HG03558 (cell line): ENCODE results near the gene FARSB.

Source experiments
- ATAC-seq: cut with Tn5 transposase; IDR thresholded peaks from one replicate; pipeline ENCODE4 v1.9.1; 2021; ENCODE audit warnings: moderate number of reproducible peaks; ENCODE audit not compliant: unreplicated experiment; ENCODE audit errors: extremely low read depth

The FARSB gene

GRCh38 chr2:222668494-222669154 is 12.7 kb upstream of the FARSB start:
- no peak for ATAC-seq

DNA sequence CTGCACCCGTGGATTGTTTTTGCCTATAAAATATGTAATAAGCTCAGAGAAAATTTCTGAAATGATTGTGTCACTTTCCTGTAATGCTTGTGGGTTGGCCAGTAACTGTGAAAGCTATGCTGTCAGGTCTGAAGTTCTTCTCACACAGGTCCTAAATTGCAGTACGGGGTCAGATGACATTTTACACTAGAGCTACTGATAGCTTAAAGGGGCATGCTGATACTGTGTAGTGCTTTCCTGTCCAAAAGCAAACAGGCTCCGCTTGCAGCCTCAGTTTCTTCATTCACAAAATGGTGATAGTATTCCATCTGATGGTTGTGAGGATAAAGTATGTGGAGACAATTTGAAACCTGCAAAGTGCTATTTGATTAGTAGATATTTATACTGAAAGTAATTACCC is 7.6 kb upstream of the FARSB start:
- no peak for ATAC-seq

DNA sequence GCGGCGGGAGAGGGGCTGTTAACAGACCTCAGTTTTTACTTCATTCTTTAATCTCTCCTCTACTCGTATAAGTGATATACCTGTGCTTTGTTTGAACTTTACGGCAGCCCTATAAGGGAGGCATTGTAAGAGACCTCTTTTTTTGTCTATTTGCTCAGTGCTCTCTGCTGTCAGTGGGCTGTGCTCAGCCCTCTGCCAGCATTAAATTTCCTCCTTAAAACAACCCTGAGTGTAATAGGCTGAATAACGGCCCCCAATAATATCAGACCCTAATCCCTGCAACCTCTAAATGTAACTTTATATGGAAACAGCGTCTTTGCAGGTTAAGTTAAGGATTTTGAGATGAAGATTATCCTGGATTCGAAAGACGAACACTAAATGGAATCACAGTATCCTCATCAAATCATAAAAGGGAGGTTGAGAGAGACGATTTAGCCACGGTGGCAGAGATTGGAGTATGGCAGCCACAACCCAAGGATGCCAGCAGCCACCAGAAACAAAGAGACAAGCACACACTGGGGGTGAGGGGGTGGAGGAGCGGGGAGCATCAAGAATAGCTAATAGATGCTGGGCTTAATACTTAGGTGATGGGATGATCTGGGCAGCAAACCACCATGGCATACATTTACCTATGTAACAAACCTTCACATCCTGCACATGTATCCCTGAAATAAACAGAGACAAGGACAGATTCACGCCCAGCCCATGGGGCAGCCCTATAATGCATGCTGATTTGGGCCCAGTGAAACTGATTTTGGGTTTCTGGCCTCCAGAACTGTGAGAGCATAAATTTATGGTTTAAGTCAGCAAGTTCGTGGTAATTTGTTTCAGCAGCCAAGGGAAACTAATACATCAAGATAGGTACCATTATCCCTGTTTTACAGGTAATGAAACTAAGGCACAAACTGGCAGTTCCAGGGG is 894 bp upstream of the FARSB start:
- ATAC-seq: peak; percentile 1

DNA sequence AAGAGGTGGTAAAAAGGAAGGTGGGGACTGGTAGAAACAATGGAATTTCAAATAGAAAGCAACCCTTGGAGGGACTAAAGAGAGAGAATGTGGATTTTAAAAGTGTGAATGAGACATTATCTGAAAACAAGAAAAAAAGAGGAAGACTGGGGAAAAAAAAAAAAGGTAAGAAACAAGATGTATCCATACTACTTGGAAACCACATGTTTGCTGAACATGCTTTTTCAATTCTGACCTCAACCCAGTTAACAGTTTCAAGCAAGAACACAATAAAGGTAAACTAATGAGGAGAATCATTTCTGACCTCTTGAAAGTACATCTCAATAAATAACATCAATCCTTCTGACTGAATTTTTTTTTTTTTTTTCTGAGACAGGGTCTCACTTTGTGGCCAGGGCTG is 2.6 kb downstream of the FARSB start:
- no peak for ATAC-seq

- ATAC-seq: no peak
These were observed 3.2 kb downstream of the FARSB start for GRCh38 chr2:222652491-222653255.

DNA sequence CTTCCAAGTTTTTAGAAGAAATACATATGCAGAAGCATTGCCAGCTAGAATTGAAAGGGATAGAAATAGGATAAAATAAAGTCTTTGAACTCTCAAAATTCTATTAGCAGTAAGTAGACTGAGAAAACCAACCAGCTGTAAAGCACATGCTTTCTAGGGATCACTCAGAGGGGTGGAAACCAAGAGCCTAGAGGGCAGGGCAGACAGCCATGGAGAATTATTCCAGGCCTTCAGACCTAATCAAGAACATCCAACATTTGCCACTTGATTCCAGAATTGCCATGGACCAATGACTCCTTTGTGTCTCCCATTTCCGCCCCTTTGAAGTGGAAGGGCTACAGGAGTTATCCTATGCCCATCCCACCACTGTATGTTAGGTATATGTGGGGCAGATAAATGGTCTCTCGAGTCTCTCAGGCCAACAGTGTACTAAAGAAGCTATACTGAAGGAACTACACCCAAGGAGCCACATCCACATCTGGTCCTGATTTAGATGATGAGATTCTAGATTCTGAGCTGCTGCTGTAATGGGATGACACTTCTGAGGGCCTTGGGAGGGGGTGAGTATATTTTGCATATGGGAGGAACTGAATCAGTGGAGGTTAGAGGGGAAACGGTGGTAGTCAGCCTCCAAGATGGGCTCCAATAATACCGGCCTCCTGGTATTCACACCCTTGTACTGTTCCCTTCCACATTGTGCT is 4.0 kb downstream of the FARSB start:
- no peak for ATAC-seq

- no peak for ATAC-seq
These were observed 6.1 kb downstream of the FARSB start for GRCh38 chr2:222649801-222650200.

- no peak for ATAC-seq
These were observed 9.9 kb downstream of the FARSB start for GRCh38 chr2:222646008-222646407.

DNA sequence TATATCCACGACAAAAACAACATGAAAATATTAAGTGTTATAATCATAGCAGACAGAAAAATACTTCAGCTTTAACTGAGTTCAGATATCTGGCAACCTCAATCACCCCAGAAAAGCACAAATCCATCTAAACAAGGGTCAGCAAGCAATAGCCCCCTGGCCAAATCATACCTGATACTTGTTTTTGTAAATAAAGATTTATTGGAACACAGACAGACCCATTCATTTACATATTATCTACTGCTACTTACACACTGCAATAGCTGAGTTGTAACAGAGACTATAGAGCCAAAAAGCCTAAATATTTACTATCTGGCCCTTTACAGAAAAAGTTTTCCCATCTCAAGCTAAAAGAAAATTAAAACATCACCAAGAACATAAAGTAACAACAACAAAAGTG is 12.8 kb downstream of the FARSB start:
- ATAC-seq: no peak

- ATAC-seq: no peak
These were observed 14.6 kb downstream of the FARSB start for GRCh38 chr2:222641336-222641735.

DNA sequence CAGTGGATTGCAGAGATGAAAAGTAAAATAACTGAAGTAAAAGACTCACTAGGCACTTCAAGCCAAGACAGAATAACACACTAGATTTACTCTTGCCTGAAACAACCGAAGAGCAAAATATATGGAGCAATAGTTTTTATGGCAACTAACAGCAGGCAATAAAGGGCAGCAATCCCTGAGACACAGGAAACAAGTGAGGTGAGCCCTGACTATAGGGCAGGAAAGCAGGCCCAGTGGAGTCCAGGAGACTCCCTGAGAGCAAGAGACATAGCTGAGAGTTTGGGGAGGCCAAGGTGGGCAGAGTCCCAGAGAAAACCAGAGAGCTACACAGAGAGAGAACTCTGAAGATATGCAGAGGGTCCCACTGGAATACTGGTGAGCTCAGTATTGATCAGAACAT is 18.8 kb downstream of the FARSB start:
- ATAC-seq: no peak

DNA sequence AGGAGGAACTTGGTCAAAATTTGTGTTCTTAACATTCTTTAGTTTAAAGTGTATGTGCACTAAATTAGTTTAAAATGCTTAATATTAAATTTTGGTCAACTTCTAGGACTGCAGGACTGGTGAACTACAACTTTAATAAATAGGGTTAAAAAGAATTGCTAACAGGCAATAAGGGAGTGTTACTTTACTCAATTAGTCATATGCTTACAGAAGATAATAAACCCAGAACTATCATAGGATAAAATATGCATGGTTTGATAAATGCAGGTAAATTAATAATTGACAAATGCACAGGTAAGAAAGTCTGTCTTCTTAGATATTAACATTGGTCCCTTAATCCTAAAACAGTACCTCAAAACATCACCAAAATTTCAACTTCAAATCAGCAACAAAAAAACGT is 20.6 kb downstream of the FARSB start:
- ATAC-seq: no peak

GRCh38 chr2:222627764-222628163 is 28.1 kb downstream of the FARSB start:
- no peak for ATAC-seq

GRCh38 chr2:222623756-222624309 is 32.1 kb downstream of the FARSB start:
- ATAC-seq: no peak

DNA sequence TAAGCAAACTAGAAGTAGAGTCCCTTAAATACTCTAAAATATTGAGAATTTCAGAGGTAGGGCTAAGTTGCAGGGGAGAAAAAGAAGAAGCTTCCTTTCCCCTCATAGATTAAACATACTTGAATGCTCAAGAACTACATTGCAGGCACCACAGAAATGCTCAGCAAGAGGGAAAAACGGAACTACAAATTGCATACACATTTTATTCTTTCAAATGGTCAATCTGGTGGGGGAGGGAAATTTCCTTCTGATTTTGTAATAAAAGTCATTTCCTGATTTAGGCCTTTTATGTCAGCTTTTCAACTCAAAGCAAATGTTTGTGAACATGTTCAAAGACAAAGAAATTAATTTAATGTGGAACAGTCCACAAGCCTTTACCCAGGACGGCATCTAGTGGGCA is 33.0 kb downstream of the FARSB start:
- no peak for ATAC-seq

DNA sequence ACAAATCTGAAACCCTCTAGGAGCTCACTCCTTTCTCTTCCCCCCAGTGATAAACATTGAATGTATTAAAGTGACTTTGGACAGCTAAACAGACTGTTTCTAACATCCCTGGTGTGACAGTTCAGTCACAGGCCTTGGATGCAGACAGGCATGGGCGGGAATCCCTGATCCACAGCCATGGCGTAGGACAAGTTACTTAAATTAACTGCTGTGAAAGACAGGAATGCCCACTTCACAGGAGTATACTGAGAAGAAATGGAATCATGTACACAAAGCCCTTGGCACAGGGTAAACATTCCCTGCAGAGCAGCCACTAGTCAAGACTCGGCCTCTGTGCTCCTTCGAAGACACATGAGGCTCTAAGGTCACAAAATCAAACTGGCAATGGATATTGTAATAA is 34.0 kb downstream of the FARSB start:
- no peak for ATAC-seq

DNA sequence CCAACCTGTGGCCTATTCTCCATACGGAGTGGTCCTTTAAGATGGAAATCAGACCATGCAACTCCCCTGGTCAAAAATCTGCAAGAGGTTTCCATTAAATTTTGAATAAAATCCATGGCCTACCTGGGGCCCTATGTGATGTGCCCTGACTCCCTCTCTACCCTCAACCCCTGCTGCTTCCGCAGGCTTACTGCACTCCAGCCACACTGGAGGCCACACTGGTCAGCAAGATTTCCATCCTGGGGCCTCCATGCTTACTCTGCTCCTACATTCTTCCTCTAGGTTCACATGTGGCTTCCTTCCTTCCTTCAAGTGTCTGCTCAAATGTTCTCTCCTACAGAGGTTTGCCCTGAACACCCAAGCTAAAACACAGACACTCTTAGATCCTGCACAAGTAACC is 40.6 kb downstream of the FARSB start:
- no peak for ATAC-seq

GRCh38 chr2:222613715-222614331 is 42.1 kb downstream of the FARSB start:
- ATAC-seq: peak; percentile 67

DNA sequence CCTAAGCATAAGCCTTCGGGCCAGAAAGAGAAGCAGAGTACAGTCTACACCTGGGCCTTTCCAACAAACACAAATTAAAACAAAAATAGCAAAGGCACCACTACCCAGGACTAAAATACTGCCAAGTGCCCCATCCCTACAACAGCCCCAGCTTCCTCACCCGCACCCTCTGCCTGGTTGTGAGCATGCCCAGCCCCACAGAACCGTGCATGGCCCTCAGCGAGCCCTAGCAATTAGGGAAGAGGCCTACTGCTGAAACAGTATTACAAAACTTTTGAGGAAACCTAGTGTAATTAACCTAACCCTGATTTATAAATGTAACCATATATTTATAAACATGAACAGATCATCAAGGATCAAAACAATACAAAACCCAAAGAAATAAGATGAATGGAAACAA is 44.2 kb downstream of the FARSB start:
- no peak for ATAC-seq

- no peak for ATAC-seq
These were observed 45.1 kb downstream of the FARSB start for GRCh38 chr2:222610746-222611145.
